Neural cell (in vitro differentiated cells): ENCODE measurements around the gene TAS1R2. TPM values are rescaled to one million over a fixed set of nuclear protein-coding genes. Genes with fewer than 3 reads are reported as not detected.

Experiments
- H2AFZ ChIP-seq: fragments of 200-600, 300-800 bp; sonication (generic), shearing (Covaris generic); 2 replicates; pipeline ENCODE4 v1.6.0; 2014; ENCODE audit warnings: low read depth, mild to moderate bottlenecking, antibody characterized with exemption, low read length, moderate library complexity
- H3F3A ChIP-seq: fragments of 200-600 bp; shearing (Covaris generic); 2 replicates; pipeline ENCODE4 v1.6.1; 2016; ENCODE audit warnings: mild to moderate bottlenecking, moderate library complexity, mixed read lengths, antibody characterized with exemption, low read length; ENCODE audit not compliant: insufficient read depth, poor library complexity, severe bottlenecking
- H3K27ac ChIP-seq: fragments of 200-600, 300-800 bp; sonication (generic), shearing (Covaris generic); 2 replicates; pipeline ENCODE4 v1.5.1; 2014; ENCODE audit warnings: mild to moderate bottlenecking, low read length, moderate library complexity
- H3K27me3 ChIP-seq: fragments of 300-800, 200-600 bp; sonication (generic), shearing (Covaris generic); 2 replicates; pipeline ENCODE4 v1.6.0; 2014; ENCODE audit warnings: mild to moderate bottlenecking, low read depth, low read length, moderate library complexity; ENCODE audit not compliant: insufficient read depth
- H3K36me3 ChIP-seq: fragments of 300-800, 200-600 bp; sonication (generic), shearing (Covaris generic); 2 replicates; pipeline ENCODE4 v1.5.1; 2014; ENCODE audit warnings: mild to moderate bottlenecking, antibody characterized with exemption, low read length, moderate library complexity; ENCODE audit not compliant: insufficient read depth
- H3K4me2 ChIP-seq: fragments of 300-800, 200-600 bp; sonication (generic), shearing (Covaris generic); 2 replicates; pipeline ENCODE4 v1.6.0; 2014; ENCODE audit warnings: mild to moderate bottlenecking, low read length
- H3K4me3 ChIP-seq: fragments of 300-800, 200-600 bp; sonication (generic), shearing (Covaris generic); 2 replicates; pipeline ENCODE4 v1.5.1; 2014; ENCODE audit warnings: mild to moderate bottlenecking, low read length, moderate library complexity
- H3K79me2 ChIP-seq: fragments of 200-600 bp; shearing (Covaris generic); replicated peaks from 2 replicates; pipeline ENCODE4 v1.6.0; 2014; ENCODE audit warnings: mild to moderate bottlenecking, low read length, moderate library complexity; ENCODE audit not compliant: insufficient read depth
- H3K9ac ChIP-seq: fragments of 300-800, 200-600 bp; sonication (generic), shearing (Covaris generic); 2 replicates; pipeline ENCODE4 v1.6.1; 2016; ENCODE audit warnings: mild to moderate bottlenecking, low read length, mixed read lengths
- H3K9me2 ChIP-seq: fragments of 200-600 bp; shearing (Covaris generic); 2 replicates; pipeline ENCODE4 v1.6.1; 2016; ENCODE audit warnings: mild to moderate bottlenecking, low read length, mixed read lengths; ENCODE audit not compliant: insufficient read depth
- H3K9me3 ChIP-seq: fragments of 200-600, 300-800 bp; sonication (generic), shearing (Covaris generic); 2 replicates; pipeline ENCODE4 v1.6.1; 2016; ENCODE audit warnings: mild to moderate bottlenecking, mixed run types, low read length, moderate library complexity, mixed read lengths
- H4K20me1 ChIP-seq: fragments of 200-600 bp; shearing (Covaris generic); 2 replicates; pipeline ENCODE4 v1.6.1; 2016; ENCODE audit warnings: mild to moderate bottlenecking, mixed run types; ENCODE audit not compliant: insufficient read depth
- EP300 ChIP-seq: fragments of 450-650 bp; conservative IDR thresholded peaks from 2 replicates; pipeline ENCODE4 v1.6.1; 2014; ENCODE audit warnings: antibody characterized with exemption, mild to moderate bottlenecking, moderate library complexity; ENCODE audit not compliant: poor library complexity, severe bottlenecking
- EZH2 ChIP-seq: fragments of 200-600, 300-800 bp; shearing (Covaris generic), sonication (generic); IDR thresholded peaks from 2 replicates; pipeline ENCODE4 v1.6.1; 2014; ENCODE audit warnings: antibody characterized with exemption, low read length, borderline replicate concordance, mild to moderate bottlenecking; ENCODE audit not compliant: insufficient read depth, poor library complexity, severe bottlenecking
- MXI1 ChIP-seq: fragments of 450-650 bp; conservative IDR thresholded peaks from 2 replicates; pipeline ENCODE4 v1.6.1; 2014; ENCODE audit warnings: antibody characterized with exemption, mild to moderate bottlenecking; ENCODE audit not compliant: poor library complexity, severe bottlenecking
- POLR2AphosphoS5 ChIP-seq: IDR thresholded peaks from 2 replicates; pipeline ENCODE4 v1.6.1; 2012
- RAD21 ChIP-seq: fragments of 450-650 bp; conservative IDR thresholded peaks from 2 replicates; pipeline ENCODE4 v1.6.1; 2014; ENCODE audit warnings: antibody characterized with exemption, mild to moderate bottlenecking, moderate library complexity
- SMC3 ChIP-seq: fragments of 450-650 bp; conservative IDR thresholded peaks from 2 replicates; pipeline ENCODE4 v1.6.1; 2014; ENCODE audit warnings: antibody characterized with exemption, mild to moderate bottlenecking, moderate library complexity; ENCODE audit not compliant: poor library complexity
- TAF1 ChIP-seq: IDR thresholded peaks from 2 replicates; pipeline ENCODE4 v1.6.1; 2012; ENCODE audit warnings: low read depth
- polyA plus RNA-seq: library from polyadenylated mRNA; depleted of rRNA; stranded (reverse); fragments of >200 nt; gene quantifications from 2 replicates; pipeline ENCODE4 v1.2.3, GENCODE V29; 2014
- TF ChIP-seq, protein P1 (sequence below): fragments of 450-650 bp; IDR thresholded peaks from 2 replicates; pipeline ENCODE4 v1.5.1; 2014; ENCODE audit warnings: antibody characterized with exemption, mild to moderate bottlenecking, moderate library complexity; ENCODE audit not compliant: poor library complexity, severe bottlenecking
- TF ChIP-seq, protein P2 (sequence below): IDR thresholded peaks from 2 replicates; pipeline ENCODE4 v1.6.1; 2012; ENCODE audit warnings: borderline replicate concordance

Gene TAS1R2
- polyA plus RNA-seq, 1 donor from 2014 or later, result not detected

DNA sequence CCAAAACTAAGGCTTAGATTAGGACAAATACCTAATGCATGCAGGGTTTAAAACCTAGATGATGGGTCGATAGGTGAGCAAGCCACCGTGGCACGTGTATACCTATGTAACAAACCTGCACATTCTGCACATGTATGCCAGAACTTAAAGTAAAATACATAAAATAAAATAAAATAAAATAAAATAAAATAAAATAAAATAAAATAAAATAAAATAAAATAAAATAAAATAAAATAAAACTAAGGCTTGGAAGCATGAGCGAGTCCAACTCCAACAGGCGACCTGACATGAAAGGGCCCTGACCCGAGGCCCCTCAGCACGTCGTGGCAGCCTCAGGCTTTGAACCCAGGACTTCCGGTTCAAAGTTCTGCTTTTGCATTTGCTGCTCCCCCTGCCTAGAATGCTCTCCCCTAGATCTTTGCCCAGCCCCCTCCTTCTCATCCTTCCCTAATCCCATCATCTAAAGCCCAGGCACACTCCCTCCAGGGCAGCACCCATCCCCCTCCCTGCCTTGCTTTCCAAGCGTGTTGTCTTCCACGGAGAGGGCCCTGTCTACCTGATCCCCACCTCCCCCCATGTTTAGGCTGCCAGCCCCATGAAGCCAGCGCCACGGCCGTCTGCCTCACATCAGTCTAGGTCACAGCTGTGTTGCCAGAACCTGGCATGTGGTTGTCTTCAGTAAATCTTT lies 64.3 kb downstream of the TAS1R2 start:
- Histone ChIP-seq H3K36me3 (no peaks in the 10 kb centered on the region), H3K9me2 (no peaks in the 10 kb centered on the region), H4K20me1 (no peaks in the 10 kb centered on the region), H3K4me2 (no peak overlapping the region), H3K9ac (no peak overlapping the region), H3F3A (no peaks in the 10 kb centered on the region), H3K79me2 (no peaks in the 10 kb centered on the region), H3K27ac (no peak overlapping the region), H3K27me3 (no peaks in the 10 kb centered on the region), H2AFZ (no peak overlapping the region), H3K9me3 (no peaks in the 10 kb centered on the region), H3K4me3 (no peak overlapping the region)
- TF ChIP-seq, protein P1, sequence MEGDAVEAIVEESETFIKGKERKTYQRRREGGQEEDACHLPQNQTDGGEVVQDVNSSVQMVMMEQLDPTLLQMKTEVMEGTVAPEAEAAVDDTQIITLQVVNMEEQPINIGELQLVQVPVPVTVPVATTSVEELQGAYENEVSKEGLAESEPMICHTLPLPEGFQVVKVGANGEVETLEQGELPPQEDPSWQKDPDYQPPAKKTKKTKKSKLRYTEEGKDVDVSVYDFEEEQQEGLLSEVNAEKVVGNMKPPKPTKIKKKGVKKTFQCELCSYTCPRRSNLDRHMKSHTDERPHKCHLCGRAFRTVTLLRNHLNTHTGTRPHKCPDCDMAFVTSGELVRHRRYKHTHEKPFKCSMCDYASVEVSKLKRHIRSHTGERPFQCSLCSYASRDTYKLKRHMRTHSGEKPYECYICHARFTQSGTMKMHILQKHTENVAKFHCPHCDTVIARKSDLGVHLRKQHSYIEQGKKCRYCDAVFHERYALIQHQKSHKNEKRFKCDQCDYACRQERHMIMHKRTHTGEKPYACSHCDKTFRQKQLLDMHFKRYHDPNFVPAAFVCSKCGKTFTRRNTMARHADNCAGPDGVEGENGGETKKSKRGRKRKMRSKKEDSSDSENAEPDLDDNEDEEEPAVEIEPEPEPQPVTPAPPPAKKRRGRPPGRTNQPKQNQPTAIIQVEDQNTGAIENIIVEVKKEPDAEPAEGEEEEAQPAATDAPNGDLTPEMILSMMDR, result no peak
- TF ChIP-seq RAD21 (no peak), TAF1 (no peak), SMC3 (no peak), EP300 (no peak), EZH2 (no peak), POLR2AphosphoS5 (no peak), MXI1 (no peak)
- TF ChIP-seq, protein P2, sequence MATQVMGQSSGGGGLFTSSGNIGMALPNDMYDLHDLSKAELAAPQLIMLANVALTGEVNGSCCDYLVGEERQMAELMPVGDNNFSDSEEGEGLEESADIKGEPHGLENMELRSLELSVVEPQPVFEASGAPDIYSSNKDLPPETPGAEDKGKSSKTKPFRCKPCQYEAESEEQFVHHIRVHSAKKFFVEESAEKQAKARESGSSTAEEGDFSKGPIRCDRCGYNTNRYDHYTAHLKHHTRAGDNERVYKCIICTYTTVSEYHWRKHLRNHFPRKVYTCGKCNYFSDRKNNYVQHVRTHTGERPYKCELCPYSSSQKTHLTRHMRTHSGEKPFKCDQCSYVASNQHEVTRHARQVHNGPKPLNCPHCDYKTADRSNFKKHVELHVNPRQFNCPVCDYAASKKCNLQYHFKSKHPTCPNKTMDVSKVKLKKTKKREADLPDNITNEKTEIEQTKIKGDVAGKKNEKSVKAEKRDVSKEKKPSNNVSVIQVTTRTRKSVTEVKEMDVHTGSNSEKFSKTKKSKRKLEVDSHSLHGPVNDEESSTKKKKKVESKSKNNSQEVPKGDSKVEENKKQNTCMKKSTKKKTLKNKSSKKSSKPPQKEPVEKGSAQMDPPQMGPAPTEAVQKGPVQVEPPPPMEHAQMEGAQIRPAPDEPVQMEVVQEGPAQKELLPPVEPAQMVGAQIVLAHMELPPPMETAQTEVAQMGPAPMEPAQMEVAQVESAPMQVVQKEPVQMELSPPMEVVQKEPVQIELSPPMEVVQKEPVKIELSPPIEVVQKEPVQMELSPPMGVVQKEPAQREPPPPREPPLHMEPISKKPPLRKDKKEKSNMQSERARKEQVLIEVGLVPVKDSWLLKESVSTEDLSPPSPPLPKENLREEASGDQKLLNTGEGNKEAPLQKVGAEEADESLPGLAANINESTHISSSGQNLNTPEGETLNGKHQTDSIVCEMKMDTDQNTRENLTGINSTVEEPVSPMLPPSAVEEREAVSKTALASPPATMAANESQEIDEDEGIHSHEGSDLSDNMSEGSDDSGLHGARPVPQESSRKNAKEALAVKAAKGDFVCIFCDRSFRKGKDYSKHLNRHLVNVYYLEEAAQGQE, result no peak

DNA sequence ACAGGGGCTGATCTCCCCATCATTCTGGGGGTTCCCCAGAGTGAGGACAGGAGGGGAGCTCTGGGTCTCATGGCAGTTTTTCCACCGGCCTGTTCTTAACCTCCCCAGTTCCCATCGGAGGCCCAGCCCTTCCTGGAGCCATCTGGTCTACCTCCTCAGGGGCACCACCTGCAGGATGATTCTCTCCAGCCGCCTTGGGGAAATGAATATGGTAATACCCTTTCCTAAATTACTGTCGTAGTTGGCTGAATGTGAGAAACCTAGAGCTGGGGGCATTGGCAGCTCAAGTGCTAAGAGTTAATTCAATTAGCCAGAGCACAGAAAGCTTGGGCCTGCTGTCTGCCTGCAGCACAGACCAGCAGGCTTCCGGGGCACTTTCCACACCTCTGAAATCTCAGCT lies 64.9 kb downstream of the TAS1R2 start:
- TF ChIP-seq TAF1 (no peak), MXI1 (no peak), SMC3 (no peak)
- TF ChIP-seq, protein P1, result no peak
- Histone ChIP-seq H3K36me3 (no peaks in the 10 kb centered on the region), H3K27ac (no peak overlapping the region), H3K79me2 (no peaks in the 10 kb centered on the region), H3K4me2 (no peak overlapping the region), H3K27me3 (no peaks in the 10 kb centered on the region), H3K9me2 (no peaks in the 10 kb centered on the region), H3K4me3 (no peak overlapping the region), H2AFZ (no peak overlapping the region), H4K20me1 (no peaks in the 10 kb centered on the region), H3K9me3 (no peaks in the 10 kb centered on the region), H3K9ac (no peak overlapping the region), H3F3A (no peaks in the 10 kb centered on the region)
